ENCODE measurements around the gene RGL1.

DNA sequence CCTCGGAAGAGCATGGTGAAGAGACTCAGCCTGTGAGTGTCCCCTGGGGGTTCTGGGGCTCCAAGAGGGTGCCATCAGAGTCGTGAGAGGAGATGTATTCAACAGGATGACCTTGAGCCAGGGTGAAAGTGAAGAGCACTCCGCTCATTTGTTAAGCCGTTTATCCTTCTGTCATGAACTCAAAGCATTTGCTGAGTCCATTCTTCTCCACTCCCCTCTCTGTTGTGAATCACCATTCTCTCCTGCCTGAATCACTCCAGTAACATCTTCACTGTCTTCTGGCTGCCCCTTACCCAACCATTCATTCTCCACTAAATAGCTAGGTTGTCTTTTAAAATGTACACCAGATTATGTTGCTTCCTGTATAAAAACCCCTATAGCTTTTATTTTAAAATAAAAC is 102.2 kb downstream of the RGL1 start:
- no peak for TF ChIP-seq EP300 (IDR thresholded peaks at IDR 0.05)
- TF ChIP-seq, protein P1, sequence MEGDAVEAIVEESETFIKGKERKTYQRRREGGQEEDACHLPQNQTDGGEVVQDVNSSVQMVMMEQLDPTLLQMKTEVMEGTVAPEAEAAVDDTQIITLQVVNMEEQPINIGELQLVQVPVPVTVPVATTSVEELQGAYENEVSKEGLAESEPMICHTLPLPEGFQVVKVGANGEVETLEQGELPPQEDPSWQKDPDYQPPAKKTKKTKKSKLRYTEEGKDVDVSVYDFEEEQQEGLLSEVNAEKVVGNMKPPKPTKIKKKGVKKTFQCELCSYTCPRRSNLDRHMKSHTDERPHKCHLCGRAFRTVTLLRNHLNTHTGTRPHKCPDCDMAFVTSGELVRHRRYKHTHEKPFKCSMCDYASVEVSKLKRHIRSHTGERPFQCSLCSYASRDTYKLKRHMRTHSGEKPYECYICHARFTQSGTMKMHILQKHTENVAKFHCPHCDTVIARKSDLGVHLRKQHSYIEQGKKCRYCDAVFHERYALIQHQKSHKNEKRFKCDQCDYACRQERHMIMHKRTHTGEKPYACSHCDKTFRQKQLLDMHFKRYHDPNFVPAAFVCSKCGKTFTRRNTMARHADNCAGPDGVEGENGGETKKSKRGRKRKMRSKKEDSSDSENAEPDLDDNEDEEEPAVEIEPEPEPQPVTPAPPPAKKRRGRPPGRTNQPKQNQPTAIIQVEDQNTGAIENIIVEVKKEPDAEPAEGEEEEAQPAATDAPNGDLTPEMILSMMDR (IDR thresholded peaks at IDR 0.05), result no peak

Data from tibial nerve (tissue), 4 donors.